OCI-LY7 (cell line): ENCODE results near the gene CACNG3.

ENCODE experiments used
- EZH2phosphoT487 ChIP-seq: fragments of 200-600 bp; sonication (generic); IDR thresholded peaks from 2 replicates; pipeline ENCODE4 v1.6.1; 2018; ENCODE audit warnings: low read depth, borderline replicate concordance, mild to moderate bottlenecking, mixed run types, antibody characterized with exemption, low read length, moderate library complexity, mixed read lengths
- TF ChIP-seq, protein P1 (sequence below): fragments of 200-600 bp; sonication (generic); conservative IDR thresholded peaks from 2 replicates; pipeline ENCODE4 v1.5.1; 2014; ENCODE audit warnings: mild to moderate bottlenecking, antibody characterized with exemption, low read length, moderate library complexity, mixed read lengths

- TF ChIP-seq, protein P1, sequence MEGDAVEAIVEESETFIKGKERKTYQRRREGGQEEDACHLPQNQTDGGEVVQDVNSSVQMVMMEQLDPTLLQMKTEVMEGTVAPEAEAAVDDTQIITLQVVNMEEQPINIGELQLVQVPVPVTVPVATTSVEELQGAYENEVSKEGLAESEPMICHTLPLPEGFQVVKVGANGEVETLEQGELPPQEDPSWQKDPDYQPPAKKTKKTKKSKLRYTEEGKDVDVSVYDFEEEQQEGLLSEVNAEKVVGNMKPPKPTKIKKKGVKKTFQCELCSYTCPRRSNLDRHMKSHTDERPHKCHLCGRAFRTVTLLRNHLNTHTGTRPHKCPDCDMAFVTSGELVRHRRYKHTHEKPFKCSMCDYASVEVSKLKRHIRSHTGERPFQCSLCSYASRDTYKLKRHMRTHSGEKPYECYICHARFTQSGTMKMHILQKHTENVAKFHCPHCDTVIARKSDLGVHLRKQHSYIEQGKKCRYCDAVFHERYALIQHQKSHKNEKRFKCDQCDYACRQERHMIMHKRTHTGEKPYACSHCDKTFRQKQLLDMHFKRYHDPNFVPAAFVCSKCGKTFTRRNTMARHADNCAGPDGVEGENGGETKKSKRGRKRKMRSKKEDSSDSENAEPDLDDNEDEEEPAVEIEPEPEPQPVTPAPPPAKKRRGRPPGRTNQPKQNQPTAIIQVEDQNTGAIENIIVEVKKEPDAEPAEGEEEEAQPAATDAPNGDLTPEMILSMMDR, result no peak
- TF ChIP-seq EZH2phosphoT487, result no peak
Measured at GRCh38 chr16:24358117-24358516, 102.0 kb downstream of the CACNG3 start.
